NCI-H82 treated with DMSO at 0.1 percent for 48 hours (cell line): ENCODE measurements around the gene SOWAHB.

ENCODE experiments used
- DNase-seq: peaks from one replicate; lab custom pipeline; 2025; ENCODE audit not compliant: unreplicated experiment; lab: John Stamatoyannopoulos, UW

Gene SOWAHB

GRCh38 chr4:76854858-76855257, 43.1 kb downstream of the SOWAHB start:
- DNase-seq: no peak

- DNase-seq: no peak
Measured at GRCh38 chr4:76851375-76851774, 46.6 kb downstream of the SOWAHB start.

- DNase-seq: no peak
Measured at GRCh38 chr4:76850010-76850441, 47.9 kb downstream of the SOWAHB start.
